NCI-H1105 (cell line): Measurements from ENCODE around the gene CUZD1.

ENCODE experiments used
- DNase-seq: peaks from one replicate; lab custom pipeline; 2025; lab: John Stamatoyannopoulos, UW

Gene CUZD1

GRCh38 chr10:122815458-122815857, 30.2 kb downstream of the CUZD1 start:
- DNase-seq: no peak

- DNase-seq: no peak
Measured at GRCh38 chr10:122814493-122814892, 31.2 kb downstream of the CUZD1 start.

- DNase-seq: no peak
Measured at GRCh38 chr10:122812751-122813150, 32.9 kb downstream of the CUZD1 start.

GRCh38 chr10:122802282-122802681, 43.4 kb downstream of the CUZD1 start:
- DNase-seq: no peak

GRCh38 chr10:122798704-122799231, 46.9 kb downstream of the CUZD1 start:
- DNase-seq: no peak

- DNase-seq: no peak
Measured at GRCh38 chr10:122796796-122797195, 48.9 kb downstream of the CUZD1 start.

- DNase-seq: no peak
Measured at GRCh38 chr10:122795924-122796323, 49.7 kb downstream of the CUZD1 start.

GRCh38 chr10:122786269-122786668, 59.4 kb downstream of the CUZD1 start:
- no peak for DNase-seq

- no peak for DNase-seq
Measured at GRCh38 chr10:122782911-122783310, 62.7 kb downstream of the CUZD1 start.
